SU-DHL-6 (cell line): ENCODE data around the gene DGCR6L.
"Not testable (repeated sequence)": the region's sequence is repeated elsewhere in the genome, so short reads cannot be mapped to it uniquely, and the experiment has no call there.

Source experiments
- H2AFZ ChIP-seq: fragments of 200-600 bp; sonication (generic); 2 replicates; pipeline ENCODE4 v1.6.1; 2014; ENCODE audit warnings: low read depth, mild to moderate bottlenecking, moderate library complexity, mixed read lengths, antibody characterized with exemption, low read length; ENCODE audit not compliant: severe bottlenecking
- H3F3A ChIP-seq: fragments of 200-600 bp; shearing (Covaris generic); 2 replicates; pipeline ENCODE4 v1.6.0; 2016; ENCODE audit warnings: antibody characterized with exemption, mild to moderate bottlenecking; ENCODE audit not compliant: insufficient read depth
- H3K27ac ChIP-seq: fragments of 200-600 bp; sonication (generic); 2 replicates; pipeline ENCODE4 v1.5.1; 2016; ENCODE audit warnings: low read depth, mild to moderate bottlenecking, low read length, moderate library complexity, mixed read lengths
- H3K27me3 ChIP-seq: fragments of 200-600 bp; sonication (generic), shearing (Covaris generic); 2 replicates; pipeline ENCODE4 v1.6.0; 2014; ENCODE audit warnings: mild to moderate bottlenecking, low read length
- H3K36me3 ChIP-seq: fragments of 200-600 bp; sonication (generic); 2 replicates; pipeline ENCODE4 v1.6.1; 2014; ENCODE audit warnings: mild to moderate bottlenecking, low read length, mixed read lengths
- H3K4me2 ChIP-seq: fragments of 300-600, 200-600 bp; shearing (Covaris generic), sonication (generic); 2 replicates; pipeline ENCODE4 v1.6.0; 2014; ENCODE audit warnings: low read length, low read depth, mild to moderate bottlenecking; ENCODE audit not compliant: poor library complexity, severe bottlenecking
- H3K4me3 ChIP-seq: fragments of 200-600 bp; sonication (generic); 2 replicates; pipeline ENCODE4 v1.5.1; 2014; ENCODE audit warnings: antibody characterized with exemption, low read length, mild to moderate bottlenecking, mixed read lengths; ENCODE audit not compliant: insufficient read depth, poor library complexity, severe bottlenecking
- H3K79me2 ChIP-seq: fragments of 200-600 bp; sonication (generic); 2 replicates; pipeline ENCODE4 v1.6.1; 2014; ENCODE audit warnings: mild to moderate bottlenecking, low read length, moderate library complexity; ENCODE audit not compliant: insufficient read depth
- H3K9ac ChIP-seq: fragments of 200-600 bp; sonication (generic); 2 replicates; pipeline ENCODE4 v1.7.0; 2014; ENCODE audit warnings: mild to moderate bottlenecking, low read length
- H3K9me2 ChIP-seq: fragments of 200-600 bp; sonication (generic); replicated peaks from 2 replicates; pipeline ENCODE4 v1.6.1; 2014; ENCODE audit warnings: low read length; ENCODE audit not compliant: insufficient read depth
- H3K9me3 ChIP-seq: fragments of 200-600 bp; sonication (generic); 2 replicates; pipeline ENCODE4 v1.6.1; 2014; ENCODE audit warnings: low read length, mixed read lengths; ENCODE audit not compliant: insufficient read depth
- H4K20me1 ChIP-seq: fragments of 200-600 bp; sonication (generic); 2 replicates; pipeline ENCODE4 v1.6.1; 2014; ENCODE audit warnings: low read depth, mild to moderate bottlenecking, antibody characterized with exemption, low read length, moderate library complexity, mixed read lengths
- CTCF ChIP-seq: fragments of 200-600 bp; sonication (generic); IDR thresholded peaks from one replicate; pipeline ENCODE4 v1.5.1; 2017; ENCODE audit warnings: antibody characterized with exemption, mild to moderate bottlenecking, low read length, moderate library complexity; ENCODE audit not compliant: insufficient read depth, poor library complexity, severe bottlenecking
- EZH2phosphoT487 ChIP-seq: fragments of 200-600 bp; sonication (generic), shearing (Covaris generic); conservative IDR thresholded peaks from 2 replicates; pipeline ENCODE4 v1.6.1; 2018; ENCODE audit warnings: mild to moderate bottlenecking, antibody characterized with exemption, low read length, moderate library complexity, mixed read lengths

DGCR6L gene

GRCh38 chr22:20279662-20280134, 40.2 kb downstream of the DGCR6L start:
- Histone ChIP-seq H3K4me3 (no peak overlapping the region), H3K79me2 (no peaks in the 10 kb centered on the region), H3F3A (no peaks in the 10 kb centered on the region), H2AFZ (no peak overlapping the region), H4K20me1 (no peaks in the 10 kb centered on the region), H3K9me2 (no peaks in the 10 kb centered on the region), H3K27ac (no peak overlapping the region), H3K4me2 (no peak overlapping the region), H3K36me3 (no peaks in the 10 kb centered on the region), H3K9ac (no peak overlapping the region), H3K27me3 (no peaks in the 10 kb centered on the region), H3K9me3 (no peaks in the 10 kb centered on the region)
- TF ChIP-seq CTCF (no peak), EZH2phosphoT487 (no peak)

- H3K27me3 ChIP-seq, H3K4me2 ChIP-seq, H4K20me1 ChIP-seq, H3K36me3 ChIP-seq, H3K79me2 ChIP-seq, H3K4me3 ChIP-seq, H3K9me2 ChIP-seq, H3K27ac ChIP-seq, H3K9me3 ChIP-seq, H3F3A ChIP-seq, H3K9ac ChIP-seq, H2AFZ ChIP-seq: not testable (repeated sequence)
These were observed 41.0 kb downstream of the DGCR6L start for GRCh38 chr22:20278726-20279490.

- not testable (repeated sequence) for H3F3A ChIP-seq, H3K79me2 ChIP-seq, H3K36me3 ChIP-seq, H3K9me2 ChIP-seq, H3K27ac ChIP-seq, H4K20me1 ChIP-seq, H3K4me3 ChIP-seq, H3K4me2 ChIP-seq, H2AFZ ChIP-seq, H3K9ac ChIP-seq, H3K9me3 ChIP-seq, H3K27me3 ChIP-seq
These were observed 41.8 kb downstream of the DGCR6L start for GRCh38 chr22:20277936-20278635.

- H3K79me2 ChIP-seq: no peaks in the 10 kb centered on the region
These were observed 43.4 kb downstream of the DGCR6L start for GRCh38 chr22:20276468-20276867.

More at GRCh38 chr22:20276468-20276867, 43.4 kb downstream of the DGCR6L start:
- Histone ChIP-seq H3K36me3 (no peaks in the 10 kb centered on the region), H3K4me3 (no peak overlapping the region), H3K9ac (no peak overlapping the region), H4K20me1 (no peaks in the 10 kb centered on the region), H3K9me2 (no peaks in the 10 kb centered on the region), H3K4me2 (no peak overlapping the region), H3K9me3 (no peaks in the 10 kb centered on the region), H2AFZ (no peak overlapping the region), H3K27me3 (no peaks in the 10 kb centered on the region), H3F3A (no peaks in the 10 kb centered on the region), H3K27ac (no peak overlapping the region)
- no peak for TF ChIP-seq CTCF
- no peak for TF ChIP-seq EZH2phosphoT487
